Glutamatergic neuron (in vitro differentiated cells): Measurements from ENCODE around the gene TSHZ1. TPM values are rescaled to one million over a fixed set of nuclear protein-coding genes. Genes with fewer than 3 reads are reported as not detected.

ENCODE experiments used
- DNase-seq: peaks from one replicate; pipeline ENCODE4 v3.0.0; 2022
- H3K27ac Mint-ChIP-seq: one replicate; pipeline ENCODE4 v1.8.0; 2020; ENCODE audit warnings: mild to moderate bottlenecking, mixed read lengths, inconsistent platforms; ENCODE audit not compliant: unreplicated experiment
- H3K27me3 Mint-ChIP-seq: one replicate; pipeline ENCODE4 v1.8.0; 2020; ENCODE audit warnings: mild to moderate bottlenecking, moderate library complexity, mixed read lengths, inconsistent platforms; ENCODE audit not compliant: unreplicated experiment
- H3K36me3 Mint-ChIP-seq: one replicate; pipeline ENCODE4 v1.8.0; 2020; ENCODE audit warnings: mild to moderate bottlenecking, mixed read lengths, inconsistent platforms; ENCODE audit not compliant: unreplicated experiment
- H3K4me1 Mint-ChIP-seq: one replicate; pipeline ENCODE4 v1.8.0; 2020; ENCODE audit warnings: mild to moderate bottlenecking, low read depth, mixed read lengths, inconsistent platforms; ENCODE audit not compliant: unreplicated experiment
- H3K4me3 Mint-ChIP-seq: one replicate; pipeline ENCODE4 v1.8.0; 2020; ENCODE audit warnings: mild to moderate bottlenecking, mixed read lengths, inconsistent platforms; ENCODE audit not compliant: unreplicated experiment
- H3K9me3 Mint-ChIP-seq: one replicate; pipeline ENCODE4 v1.8.0; 2020; ENCODE audit warnings: mild to moderate bottlenecking, moderate library complexity, mixed read lengths, inconsistent platforms; ENCODE audit not compliant: unreplicated experiment
- total RNA-seq: library from RNA; stranded (reverse); fragmentation: NEBNext Ultra II Directional; extraction: Animal tissue kit (Norgen Biotek cat#: 25700); gene quantifications from one replicate; pipeline ENCODE4 v1.2.1, GENCODE V29; 2021; ENCODE audit not compliant: unreplicated experiment
- TF ChIP-seq, protein P1 (sequence below): fragments of 200-600 bp; sonication (generic); IDR thresholded peaks from one replicate; pipeline ENCODE4 v1.5.0; 2021; ENCODE audit not compliant: partially characterized antibody, unreplicated experiment

TSHZ1 gene
- total RNA-seq, 1 donor from 2014 or later, result 5.3 TPM

DNA sequence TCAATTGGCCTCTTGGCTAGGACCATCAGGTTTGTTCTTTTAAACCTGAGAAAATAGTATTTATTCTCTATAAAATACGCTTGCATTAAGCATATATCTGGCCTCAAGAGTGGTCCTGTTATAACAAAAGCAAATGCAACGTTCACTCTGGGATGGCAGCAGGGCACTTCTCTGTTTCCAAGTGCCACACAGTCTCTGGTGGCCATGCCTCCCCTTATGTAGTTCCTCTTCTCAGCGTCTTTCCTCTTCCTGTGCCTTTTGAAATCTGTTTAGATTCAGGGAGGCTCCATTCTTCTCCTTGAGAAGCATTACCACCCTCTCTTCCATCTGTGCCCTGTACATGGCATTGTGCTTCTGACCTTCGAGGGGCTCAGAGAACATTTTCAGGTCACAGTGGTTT is 51.9 kb downstream of the TSHZ1 start:
- H3K4me1 Mint-ChIP-seq, result peaks cover 16% of the 10 kb centered on the region
- no peaks in the 10 kb centered on the region for H3K27me3 Mint-ChIP-seq
- H3K27ac Mint-ChIP-seq, result no peak overlapping the region
- TF ChIP-seq, protein P1, sequence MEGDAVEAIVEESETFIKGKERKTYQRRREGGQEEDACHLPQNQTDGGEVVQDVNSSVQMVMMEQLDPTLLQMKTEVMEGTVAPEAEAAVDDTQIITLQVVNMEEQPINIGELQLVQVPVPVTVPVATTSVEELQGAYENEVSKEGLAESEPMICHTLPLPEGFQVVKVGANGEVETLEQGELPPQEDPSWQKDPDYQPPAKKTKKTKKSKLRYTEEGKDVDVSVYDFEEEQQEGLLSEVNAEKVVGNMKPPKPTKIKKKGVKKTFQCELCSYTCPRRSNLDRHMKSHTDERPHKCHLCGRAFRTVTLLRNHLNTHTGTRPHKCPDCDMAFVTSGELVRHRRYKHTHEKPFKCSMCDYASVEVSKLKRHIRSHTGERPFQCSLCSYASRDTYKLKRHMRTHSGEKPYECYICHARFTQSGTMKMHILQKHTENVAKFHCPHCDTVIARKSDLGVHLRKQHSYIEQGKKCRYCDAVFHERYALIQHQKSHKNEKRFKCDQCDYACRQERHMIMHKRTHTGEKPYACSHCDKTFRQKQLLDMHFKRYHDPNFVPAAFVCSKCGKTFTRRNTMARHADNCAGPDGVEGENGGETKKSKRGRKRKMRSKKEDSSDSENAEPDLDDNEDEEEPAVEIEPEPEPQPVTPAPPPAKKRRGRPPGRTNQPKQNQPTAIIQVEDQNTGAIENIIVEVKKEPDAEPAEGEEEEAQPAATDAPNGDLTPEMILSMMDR, result no peak
- H3K4me3 Mint-ChIP-seq, result no peak overlapping the region
- no peaks in the 10 kb centered on the region for H3K36me3 Mint-ChIP-seq
- H3K9me3 Mint-ChIP-seq, result peaks cover 2% of the 10 kb centered on the region
- no peak for DNase-seq

DNA sequence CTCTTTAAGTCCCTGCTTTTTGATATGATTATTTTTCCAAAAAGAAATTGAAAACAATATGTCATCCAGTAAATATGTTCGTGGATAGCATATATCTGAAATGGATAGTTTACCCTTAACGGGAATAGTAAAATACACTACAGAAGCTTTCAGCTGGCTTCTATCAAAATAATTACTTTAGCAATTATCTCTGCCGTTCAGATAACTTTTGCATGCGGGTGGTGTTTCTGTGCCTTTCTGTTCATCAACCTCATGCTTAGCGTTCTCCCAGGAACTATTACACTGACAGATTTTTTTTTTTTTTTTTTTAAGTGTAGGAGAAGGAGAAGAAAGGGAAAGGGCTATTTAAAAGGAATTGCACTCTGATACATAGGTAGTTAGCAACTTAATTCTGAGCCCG is 53.6 kb downstream of the TSHZ1 start:
- H3K27ac Mint-ChIP-seq, result no peak overlapping the region
- TF ChIP-seq, protein P1, result no peak
- H3K36me3 Mint-ChIP-seq, result no peaks in the 10 kb centered on the region
- H3K27me3 Mint-ChIP-seq, result no peaks in the 10 kb centered on the region
- no peak overlapping the region for H3K4me3 Mint-ChIP-seq
- H3K9me3 Mint-ChIP-seq, result peaks cover 2% of the 10 kb centered on the region
- peaks cover 27% of the 10 kb centered on the region for H3K4me1 Mint-ChIP-seq
- DNase-seq, result no peak

DNA sequence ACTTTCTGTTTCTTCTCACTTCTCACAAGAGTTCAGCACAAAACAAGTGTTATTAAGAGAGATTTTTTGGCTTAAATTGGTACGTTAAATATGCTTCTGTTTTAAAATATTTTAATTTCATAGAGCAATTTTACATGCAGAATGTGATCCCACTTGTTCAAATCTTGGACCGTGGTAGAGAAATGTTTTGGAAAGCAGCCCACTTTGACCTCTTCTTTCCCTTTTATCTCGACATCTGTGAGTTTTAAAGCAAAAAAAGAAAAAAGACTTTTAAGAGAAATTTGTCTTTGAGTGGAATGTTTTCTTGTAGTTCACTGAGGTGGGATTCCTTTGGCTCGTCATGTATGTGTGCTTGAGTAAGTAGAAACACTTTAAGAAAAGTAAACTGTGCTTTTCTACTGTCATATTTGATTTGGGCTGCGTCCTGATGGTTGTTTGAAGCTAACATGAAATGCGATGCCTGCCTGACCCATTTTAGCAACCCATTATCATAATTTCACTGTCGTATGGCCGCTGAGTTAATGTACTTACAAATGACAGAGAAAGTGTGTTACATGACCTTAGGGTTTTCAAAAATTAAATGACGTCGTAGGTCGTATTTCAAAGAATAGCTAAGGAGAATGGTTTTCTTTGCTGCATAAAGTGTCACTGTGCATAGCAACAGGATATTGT is 54.5 kb downstream of the TSHZ1 start:
- TF ChIP-seq, protein P1, result no peak
- Mint-ChIP-seq H3K4me1 (peaks cover 31% of the 10 kb centered on the region), H3K27me3 (no peaks in the 10 kb centered on the region), H3K27ac (no peak overlapping the region), H3K9me3 (peaks cover 4% of the 10 kb centered on the region), H3K4me3 (peak overlapping the region; percentile 45), H3K36me3 (no peaks in the 10 kb centered on the region)
- DNase-seq, result no peak

DNA sequence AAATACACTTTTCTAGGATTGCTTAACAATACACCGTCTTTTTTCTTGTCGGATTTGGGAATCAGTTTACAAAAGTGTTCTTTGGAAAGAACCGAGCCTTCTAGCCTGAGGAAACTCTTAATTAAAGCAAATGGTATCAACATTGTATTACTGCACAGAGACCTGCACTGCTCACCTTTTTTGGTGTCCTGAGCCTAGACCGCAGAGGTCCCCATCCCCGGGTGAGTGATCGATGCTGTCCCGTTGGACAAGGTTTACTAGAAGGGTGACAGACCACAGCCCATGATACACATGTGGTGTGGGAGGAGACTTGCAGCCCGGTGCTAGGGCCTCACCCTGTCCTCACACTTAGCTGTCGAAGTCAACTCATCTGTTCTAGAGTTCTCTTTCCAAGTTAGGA is 55.3 kb downstream of the TSHZ1 start:
- no peak for DNase-seq

More for the DNA sequence above, 55.3 kb downstream of the TSHZ1 start:
- H3K27ac Mint-ChIP-seq, result no peak overlapping the region
- peaks cover 4% of the 10 kb centered on the region for H3K9me3 Mint-ChIP-seq
- no peaks in the 10 kb centered on the region for H3K27me3 Mint-ChIP-seq
- H3K4me3 Mint-ChIP-seq, result no peak overlapping the region
- H3K4me1 Mint-ChIP-seq, result peaks cover 31% of the 10 kb centered on the region
- TF ChIP-seq, protein P1, result no peak
- H3K36me3 Mint-ChIP-seq, result no peaks in the 10 kb centered on the region
